Mucosa of descending colon (tissue), 3 donors: ENCODE results near the gene MYO1G. TPM values are rescaled to one million over a fixed set of nuclear protein-coding genes. Genes with fewer than 3 reads are reported as not detected.

Experiments
- ATAC-seq: fragments of 200-7000 bp; cut with Tn5 transposase; one replicate; pipeline ENCODE4 v1.9.1; 2020; ENCODE audit warnings: mild to moderate bottlenecking, moderate library complexity
- DNase-seq, 3 donors: peaks; one replicate each; pipeline ENCODE4 v3.0.0-alpha.2; 2020
- H3K36me3 ChIP-seq: fragments of 200-600 bp; one replicate; pipeline ENCODE4 v1.8.0; 2021; ENCODE audit warnings: low read depth, mild to moderate bottlenecking
- H3K4me1 ChIP-seq: fragments of 200-600 bp; one replicate; pipeline ENCODE4 v1.8.0; 2021; ENCODE audit warnings: low read depth, mild to moderate bottlenecking
- H3K4me3 ChIP-seq: fragments of 200-600 bp; one replicate; pipeline ENCODE4 v1.8.0; 2021; ENCODE audit warnings: mild to moderate bottlenecking
- H3K9me3 ChIP-seq: fragments of 200-600 bp; one replicate; pipeline ENCODE4 v1.8.0; 2021; ENCODE audit warnings: mild to moderate bottlenecking
- CTCF ChIP-seq: fragments of 200-600 bp; IDR thresholded peaks from one replicate; pipeline ENCODE4 v1.8.0; 2022; ENCODE audit warnings: antibody characterized with exemption, mild to moderate bottlenecking
- intact Hi-C, 2 donors: fragments of 100-400 bp; cut with DNase I in 1 of 2; cut with micrococcal nuclease in 1 of 2; formaldehyde crosslinking; loops; one replicate each; pipeline versions ENCODE4 v1.11.0 to v1.11.1; 2022; cut with DNase I, micrococcal nuclease
- total RNA-seq, 3 donors: library from RNA; stranded (reverse); fragmentation: NEBNext Ultra II Directional in 2 of 3; extraction: Animal tissue kit (Norgen Biotek cat#: 25700) in 2 of 3; gene quantifications; one replicate each; pipeline versions ENCODE4 v1.2.1 to v1.2.4, GENCODE V29; 2021 to 2023
- donor health status: DM: no; HTN: no; CAD: no; lungs with moderate emphysema.
- donor health status: DM: no; HTN: no; CAD: no.
- donor health status: DM: no; HTN: yes; CAD: no.

The MYO1G gene
- total RNA-seq, 3 donors from 2014 or later = 3.8 to 6.9 (median 3.9) TPM

GRCh38 chr7:44988701-44989100 lies 9.9 kb upstream of the MYO1G start:
- Histone ChIP-seq H3K9me3 (no peaks in the 10 kb centered on the region), H3K36me3 (no peaks in the 10 kb centered on the region), H3K4me1 (peaks cover 13% of the 10 kb centered on the region), H3K4me3 (no peak overlapping the region)
- no peak for TF ChIP-seq CTCF
- ATAC-seq (no peak), DNase-seq (no peak)
- intact Hi-C loops = no loop called here

- TF ChIP-seq CTCF = no peak
- Histone ChIP-seq H3K4me3 (no peak overlapping the region), H3K4me1 (peaks cover 13% of the 10 kb centered on the region), H3K9me3 (no peaks in the 10 kb centered on the region), H3K36me3 (peaks cover 5% of the 10 kb centered on the region)
- ATAC-seq = no peak
- intact Hi-C loops = no loop called here
- DNase-seq = no peak
Observed at GRCh38 chr7:44987996-44988395, 9.2 kb upstream of the MYO1G start.

GRCh38 chr7:44987457-44987856 lies 8.6 kb upstream of the MYO1G start:
- DNase-seq (no peak), ATAC-seq (no peak)
- intact Hi-C loops = no loop called here

DNA sequence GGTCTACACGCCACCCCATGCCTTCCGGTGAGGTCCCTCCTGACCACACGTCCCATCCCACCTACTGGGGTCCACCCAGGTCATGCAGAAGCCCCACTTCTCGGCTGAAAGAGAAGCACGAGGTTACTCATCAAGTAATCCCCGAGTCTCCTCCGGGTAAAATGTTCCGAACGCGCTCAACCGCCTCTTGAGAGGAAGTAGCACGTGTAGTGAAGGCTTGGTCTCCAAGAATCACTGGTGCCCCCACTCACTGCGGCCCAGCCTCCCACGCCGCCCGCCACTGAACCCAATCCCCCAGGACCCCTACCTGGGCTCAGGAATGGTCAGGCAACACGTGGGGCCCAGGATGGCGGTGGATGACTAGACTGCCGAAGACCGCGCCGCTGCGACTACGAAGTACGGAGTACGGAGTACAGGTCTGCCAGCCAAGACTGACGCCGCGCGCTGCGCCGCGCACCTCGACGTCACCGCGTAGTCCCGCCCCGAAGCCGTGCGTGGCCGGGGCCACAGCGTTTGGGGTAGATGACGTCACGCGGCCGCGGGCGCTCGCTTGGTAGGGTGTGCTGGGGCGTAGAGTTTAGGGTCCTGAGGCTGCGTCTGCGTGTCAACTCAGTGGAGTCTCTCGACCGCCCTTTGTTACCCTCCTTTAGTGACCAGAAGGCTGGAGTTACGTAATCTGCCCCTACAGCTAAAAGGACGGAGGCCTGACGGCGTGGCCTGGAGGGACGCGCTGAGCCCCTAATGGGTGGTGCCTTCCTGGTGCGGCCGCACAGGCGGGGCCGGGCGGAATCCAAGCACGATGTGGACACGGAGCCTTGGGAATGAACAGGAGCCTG lies 7.6 kb upstream of the MYO1G start:
- intact Hi-C loops = no loop called here

More at GRCh38 chr7:44987457-44987856, 8.6 kb upstream of the MYO1G start:
- TF ChIP-seq CTCF = no peak
- H3K9me3 ChIP-seq = no peaks in the 10 kb centered on the region
- H3K4me3 ChIP-seq = no peak overlapping the region
- peaks cover 5% of the 10 kb centered on the region for H3K36me3 ChIP-seq
- H3K4me1 ChIP-seq = peaks cover 13% of the 10 kb centered on the region

DNA sequence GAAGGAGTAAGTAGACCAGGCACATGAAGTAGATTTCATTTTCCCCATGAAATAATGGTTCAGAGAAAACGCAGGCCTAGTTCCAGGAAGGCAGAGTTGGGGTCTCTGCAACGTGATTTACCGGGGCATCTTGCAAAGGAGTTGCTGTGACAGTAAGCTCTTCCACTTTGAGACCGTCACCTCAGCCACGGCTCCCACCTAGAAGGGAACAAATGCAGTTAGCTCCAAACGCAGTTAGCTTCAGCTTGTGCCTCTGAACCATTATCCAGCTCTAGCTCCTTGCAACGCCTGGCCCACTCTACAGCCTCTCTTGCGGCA lies 7.0 kb upstream of the MYO1G start:
- Histone ChIP-seq H3K36me3 (peaks cover 5% of the 10 kb centered on the region), H3K9me3 (no peaks in the 10 kb centered on the region), H3K4me1 (peaks cover 14% of the 10 kb centered on the region), H3K4me3 (peak overlapping the region; percentile 36)
- TF ChIP-seq CTCF = no peak
- intact Hi-C loops = no loop called here
- ATAC-seq = no peak
- no peak for DNase-seq

More for the DNA sequence above, 7.6 kb upstream of the MYO1G start:
- no peak for TF ChIP-seq CTCF
- peaks cover 13% of the 10 kb centered on the region for H3K4me1 ChIP-seq
- ATAC-seq (peak; percentile 99), DNase-seq (peak; percentile 96 to 97 (median 97))
- peak overlapping the region; percentile 36 for H3K4me3 ChIP-seq
- no peaks in the 10 kb centered on the region for H3K9me3 ChIP-seq
- peaks cover 5% of the 10 kb centered on the region for H3K36me3 ChIP-seq
